C4-2B (cell line): ENCODE measurements around the gene ADCY2.

Experiments
- ZFX ChIP-seq: fragments of 450-650 bp; IDR thresholded peaks from 2 replicates; pipeline ENCODE4 v1.6.1; 2017
- TF ChIP-seq, protein P1 (sequence below): fragments of 450-650 bp; conservative IDR thresholded peaks from 2 replicates; pipeline ENCODE4 v1.5.1; 2017; ENCODE audit warnings: mild to moderate bottlenecking

DNA sequence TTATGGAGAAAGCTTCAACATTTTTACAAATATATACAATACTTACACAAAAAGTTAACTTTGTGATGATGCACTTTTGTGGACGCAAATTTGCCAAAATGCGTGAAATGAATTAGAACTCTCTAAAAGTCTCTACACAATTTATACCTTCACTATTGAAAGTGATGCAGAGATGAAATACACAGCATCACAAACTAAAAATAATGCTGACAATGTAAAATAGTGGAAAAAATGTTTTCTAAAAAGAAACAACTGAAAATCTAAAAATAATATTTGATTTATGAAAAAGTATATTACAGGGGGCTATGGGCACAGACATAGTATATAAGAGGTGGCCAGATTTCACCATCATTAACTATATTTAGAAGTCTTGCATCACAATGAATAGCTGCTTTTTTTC is 188.8 kb downstream of the ADCY2 start:
- TF ChIP-seq, protein P1, sequence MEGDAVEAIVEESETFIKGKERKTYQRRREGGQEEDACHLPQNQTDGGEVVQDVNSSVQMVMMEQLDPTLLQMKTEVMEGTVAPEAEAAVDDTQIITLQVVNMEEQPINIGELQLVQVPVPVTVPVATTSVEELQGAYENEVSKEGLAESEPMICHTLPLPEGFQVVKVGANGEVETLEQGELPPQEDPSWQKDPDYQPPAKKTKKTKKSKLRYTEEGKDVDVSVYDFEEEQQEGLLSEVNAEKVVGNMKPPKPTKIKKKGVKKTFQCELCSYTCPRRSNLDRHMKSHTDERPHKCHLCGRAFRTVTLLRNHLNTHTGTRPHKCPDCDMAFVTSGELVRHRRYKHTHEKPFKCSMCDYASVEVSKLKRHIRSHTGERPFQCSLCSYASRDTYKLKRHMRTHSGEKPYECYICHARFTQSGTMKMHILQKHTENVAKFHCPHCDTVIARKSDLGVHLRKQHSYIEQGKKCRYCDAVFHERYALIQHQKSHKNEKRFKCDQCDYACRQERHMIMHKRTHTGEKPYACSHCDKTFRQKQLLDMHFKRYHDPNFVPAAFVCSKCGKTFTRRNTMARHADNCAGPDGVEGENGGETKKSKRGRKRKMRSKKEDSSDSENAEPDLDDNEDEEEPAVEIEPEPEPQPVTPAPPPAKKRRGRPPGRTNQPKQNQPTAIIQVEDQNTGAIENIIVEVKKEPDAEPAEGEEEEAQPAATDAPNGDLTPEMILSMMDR = no peak
- no peak for TF ChIP-seq ZFX
